NOMO-1 treated with dmso at 0.1 percent for 144 hours (cell line): ENCODE measurements around the gene INSM1.

ENCODE experiments used
- DNase-seq: peaks from one replicate; lab custom pipeline; 2025; ENCODE audit not compliant: unreplicated experiment; lab: John Stamatoyannopoulos, UW

The INSM1 gene

GRCh38 chr20:20393207-20394120 is 25.6 kb downstream of the INSM1 start:
- DNase-seq, result peak; percentile 42

GRCh38 chr20:20395087-20395486 is 27.2 kb downstream of the INSM1 start:
- no peak for DNase-seq

GRCh38 chr20:20395903-20396568 is 28.1 kb downstream of the INSM1 start:
- DNase-seq, result no peak

DNA sequence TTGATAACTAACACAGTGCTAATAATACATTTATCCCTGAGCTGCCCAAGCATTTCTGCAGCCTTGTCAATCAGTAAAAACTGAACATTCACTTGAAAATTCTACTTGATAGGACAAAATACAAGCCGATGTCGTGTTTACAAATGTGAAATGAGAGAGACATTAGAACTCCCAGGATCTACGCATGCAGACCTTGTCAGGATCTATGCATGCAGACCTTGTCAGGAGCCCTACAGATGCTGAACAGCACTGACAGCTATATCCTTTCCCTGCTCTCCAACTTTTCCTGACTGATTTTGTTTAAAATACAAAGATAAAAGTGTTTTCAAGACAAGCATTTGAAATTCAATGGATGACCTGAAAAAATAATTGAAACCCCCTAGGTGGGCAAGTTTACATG is 28.9 kb downstream of the INSM1 start:
- no peak for DNase-seq

- no peak for DNase-seq
These were observed 30.2 kb downstream of the INSM1 start for GRCh38 chr20:20398123-20398522.

DNA sequence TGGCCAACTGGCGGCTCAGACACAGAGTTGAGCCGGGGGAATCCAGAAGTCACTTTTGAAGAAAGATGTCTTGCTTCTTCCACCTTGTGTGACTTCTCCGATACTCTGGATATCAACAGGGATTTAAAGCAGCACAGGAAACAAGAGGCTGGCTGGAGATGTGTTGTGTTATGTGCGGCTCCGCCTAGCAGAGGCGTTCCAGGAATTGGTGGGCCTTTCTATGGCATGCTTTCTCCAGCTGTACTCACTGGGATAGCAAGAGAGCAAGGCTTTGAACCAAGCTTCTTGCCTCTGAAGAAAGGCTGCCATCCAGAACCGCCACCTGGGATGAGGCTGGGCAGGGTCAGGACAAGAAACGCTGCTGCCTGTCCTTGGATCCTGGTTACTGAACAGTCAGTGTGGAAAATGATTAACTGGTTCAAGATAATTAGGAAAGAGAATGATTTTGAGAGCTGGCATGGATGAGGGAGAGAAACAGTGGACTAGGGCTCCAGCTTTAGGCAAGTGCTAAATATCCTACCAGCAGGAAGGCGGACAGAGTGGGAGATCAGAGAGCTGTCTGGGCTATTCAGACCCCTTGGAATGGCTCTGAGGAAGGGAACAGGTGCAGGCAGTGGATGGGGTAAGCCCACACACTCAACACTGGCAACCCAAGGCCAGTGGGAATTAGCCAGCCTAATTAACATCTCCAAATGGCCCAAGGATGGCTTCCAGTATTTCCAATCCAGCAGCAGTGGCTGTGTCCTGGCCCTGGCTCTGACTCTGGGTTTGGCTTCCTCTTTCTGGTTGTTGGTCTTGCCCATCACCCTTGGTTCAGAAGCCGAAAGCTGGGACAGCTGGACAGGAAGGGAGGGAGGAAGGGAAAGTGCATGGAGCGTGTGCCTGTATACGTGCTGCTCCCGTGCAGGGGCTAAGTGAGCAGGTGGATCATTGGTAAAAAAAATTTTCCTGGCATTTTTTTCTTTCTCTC is 31.9 kb downstream of the INSM1 start:
- DNase-seq, result no peak

- DNase-seq, result no peak
These were observed 34.1 kb downstream of the INSM1 start for GRCh38 chr20:20401991-20402390.

DNA sequence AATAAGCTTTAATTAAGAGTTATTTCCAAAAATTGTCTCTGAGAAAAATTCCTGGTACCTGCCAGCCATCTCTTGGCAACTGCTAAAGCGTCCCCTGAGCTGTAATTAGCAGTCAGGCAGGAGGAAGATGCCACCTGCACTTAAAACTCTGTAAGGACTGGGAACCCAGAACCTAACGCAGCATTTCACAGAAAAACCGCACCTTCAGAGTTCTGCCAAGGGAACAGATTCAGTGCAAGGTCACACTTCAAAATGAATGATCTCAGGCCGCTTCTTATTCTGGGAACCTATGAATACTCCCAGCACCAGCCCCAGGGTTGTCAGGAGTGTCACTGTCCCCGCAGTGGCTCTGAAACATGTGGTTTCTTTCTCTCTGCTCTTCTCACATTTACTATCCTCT is 36.7 kb downstream of the INSM1 start:
- DNase-seq, result no peak

DNA sequence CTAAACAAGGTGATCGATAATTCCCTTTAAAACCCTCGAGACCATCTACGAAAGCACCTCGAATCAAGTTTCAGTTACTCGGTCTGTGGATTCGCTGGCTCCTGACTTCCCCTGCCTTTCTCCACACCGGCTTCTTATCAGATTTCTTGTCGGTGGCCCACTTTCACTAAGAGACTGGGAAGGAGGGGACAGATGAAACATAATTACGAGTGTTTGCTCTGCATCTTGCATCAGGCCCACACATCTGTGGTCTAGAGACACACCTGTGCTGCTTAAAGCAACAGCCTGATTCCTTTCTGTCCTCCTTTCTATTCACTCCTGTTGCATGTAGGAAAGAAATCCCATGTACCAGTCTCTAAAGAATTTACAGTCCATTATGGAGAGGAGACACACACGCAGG is 37.7 kb downstream of the INSM1 start:
- DNase-seq, result no peak

- no peak for DNase-seq
These were observed 38.4 kb downstream of the INSM1 start for GRCh38 chr20:20406306-20406705.

DNA sequence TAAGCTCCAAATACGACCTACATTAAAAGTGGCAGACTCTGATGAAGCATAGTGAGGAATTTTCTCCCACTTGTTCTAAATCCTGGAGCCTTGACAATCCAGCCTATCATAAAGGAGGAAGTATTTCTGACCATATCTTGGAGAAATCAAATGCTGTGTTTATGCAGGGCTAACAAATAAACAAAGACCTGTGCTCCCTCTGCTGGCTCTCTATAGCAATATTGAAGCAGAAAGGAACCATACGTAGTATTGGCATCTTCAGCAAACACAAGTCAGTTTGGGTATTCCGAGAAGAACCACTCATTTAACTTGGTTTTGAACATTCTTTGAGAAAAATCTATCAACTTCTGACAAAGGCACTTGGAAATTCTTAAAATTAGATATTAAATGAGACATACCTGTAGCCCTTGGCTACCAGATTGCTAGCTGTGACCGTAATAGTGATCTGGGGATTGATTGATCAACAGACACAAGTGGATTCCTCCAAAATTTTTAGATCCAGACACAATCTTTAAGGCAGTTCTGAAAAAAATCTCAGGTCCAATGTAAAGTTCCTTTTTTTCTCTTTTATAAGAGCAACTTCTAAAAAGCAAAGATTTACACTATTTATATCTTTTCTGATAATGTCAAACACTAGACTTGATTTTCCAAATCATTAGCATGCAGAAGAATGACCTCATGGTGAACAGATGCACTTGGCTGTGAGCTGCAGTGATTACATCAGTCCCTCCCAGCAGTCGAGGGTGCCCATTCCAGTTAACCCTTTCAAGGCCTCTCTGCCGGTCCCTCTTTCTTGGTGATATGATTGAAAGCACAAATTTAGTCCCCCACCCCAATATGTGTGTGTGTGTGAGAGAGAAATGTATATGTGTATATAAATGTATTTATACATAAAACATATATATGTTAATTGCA is 40.2 kb downstream of the INSM1 start:
- no peak for DNase-seq

DNA sequence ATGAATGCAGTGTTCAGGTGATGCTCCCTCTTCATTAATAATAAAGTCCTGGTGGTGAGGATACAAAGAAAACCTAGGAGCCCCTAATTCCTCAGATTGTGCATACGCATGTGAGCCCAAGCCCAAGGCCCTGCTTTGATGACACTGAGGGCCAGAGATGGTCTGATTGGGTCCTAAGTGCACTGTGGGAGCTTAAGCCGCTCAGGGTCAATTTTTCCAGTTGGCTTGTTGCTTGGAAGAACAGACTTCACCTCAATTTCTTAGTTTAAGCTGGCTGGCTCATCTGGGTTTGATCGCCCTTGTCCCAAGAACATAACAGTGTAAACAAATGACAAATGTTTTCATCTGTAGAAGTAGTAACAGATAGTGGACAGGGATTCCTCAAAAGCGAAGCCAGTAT is 41.4 kb downstream of the INSM1 start:
- DNase-seq, result no peak

- no peak for DNase-seq
These were observed 42.8 kb downstream of the INSM1 start for GRCh38 chr20:20410678-20411077.

DNA sequence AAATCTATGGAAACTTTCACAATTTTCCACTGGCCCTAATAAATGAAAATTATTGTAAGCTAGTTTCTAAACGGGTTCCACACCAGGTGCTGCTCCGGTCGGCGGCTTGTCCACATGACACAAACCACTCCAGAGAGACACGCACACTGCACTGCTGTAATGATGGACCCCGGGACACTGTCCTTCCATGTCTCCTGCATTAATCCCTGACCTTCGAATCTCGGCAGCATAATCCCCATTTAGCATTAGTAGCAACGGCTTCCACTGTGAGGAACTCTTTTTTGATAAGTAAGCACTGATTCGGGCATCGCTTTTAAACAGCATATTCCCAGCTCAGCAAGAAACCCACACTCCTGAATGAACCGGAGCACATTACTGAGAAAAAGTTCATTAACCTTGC is 43.5 kb downstream of the INSM1 start:
- no peak for DNase-seq

DNA sequence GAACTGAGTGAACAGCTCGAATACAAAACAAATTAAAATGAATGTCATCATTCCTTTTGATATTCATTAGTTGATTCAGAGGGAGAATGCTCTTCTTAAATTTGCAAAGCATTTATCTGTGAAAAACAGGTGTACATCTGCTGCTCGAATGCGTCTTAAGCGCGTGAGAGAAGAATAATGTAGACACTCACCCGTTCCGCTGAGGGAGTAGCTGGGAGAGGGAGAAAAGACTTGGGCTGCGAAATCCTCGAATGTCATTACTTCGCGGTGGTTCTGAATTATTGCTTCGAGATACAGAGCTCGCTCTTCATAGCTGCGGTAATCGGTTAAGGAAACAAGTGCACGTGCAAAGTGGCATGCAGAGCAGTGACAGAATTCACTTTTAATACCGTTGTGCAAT is 43.9 kb downstream of the INSM1 start:
- DNase-seq, result no peak

- no peak for DNase-seq
These were observed 44.8 kb downstream of the INSM1 start for GRCh38 chr20:20412750-20413149.

- no peak for DNase-seq
These were observed 45.9 kb downstream of the INSM1 start for GRCh38 chr20:20413810-20414281.

- DNase-seq, result no peak
These were observed 46.8 kb downstream of the INSM1 start for GRCh38 chr20:20414640-20415220.

- DNase-seq, result no peak
These were observed 47.4 kb downstream of the INSM1 start for GRCh38 chr20:20415321-20415720.
